Endodermal cell (in vitro differentiated cells): Measurements from ENCODE around the gene POU4F2. TPM values are rescaled to one million over a fixed set of nuclear protein-coding genes. Genes with fewer than 3 reads are reported as not detected.

Source experiments
- DNase-seq: peaks from one replicate; pipeline ENCODE4 v3.0.0-alpha.2; 2017
- H3K27ac ChIP-seq: 2 replicates; pipeline ENCODE4 v1.5.1; 2013; ENCODE audit warnings: mild to moderate bottlenecking, low read depth, low read length, moderate library complexity
- H3K27me3 ChIP-seq: 2 replicates; pipeline ENCODE4 v1.6.1; 2013; ENCODE audit warnings: mild to moderate bottlenecking, low read length, moderate library complexity; ENCODE audit not compliant: insufficient read depth, control insufficient read depth, poor library complexity, severe bottlenecking
- H3K36me3 ChIP-seq: 2 replicates; pipeline ENCODE4 v1.7.0; 2013; ENCODE audit warnings: mild to moderate bottlenecking, low read length, moderate library complexity; ENCODE audit not compliant: control insufficient read depth, insufficient read depth
- H3K4me1 ChIP-seq: one replicate; pipeline ENCODE4 v1.7.0; 2013; ENCODE audit warnings: low read length; ENCODE audit not compliant: control insufficient read depth, insufficient read depth
- H3K4me3 ChIP-seq: 2 replicates; pipeline ENCODE4 v1.5.1; 2013; ENCODE audit warnings: mild to moderate bottlenecking, low read length, moderate library complexity
- H3K9ac ChIP-seq: 2 replicates; pipeline ENCODE4 v1.6.1; 2013; ENCODE audit warnings: mild to moderate bottlenecking, low read length, moderate library complexity; ENCODE audit not compliant: poor library complexity, severe bottlenecking; ENCODE audit errors: extremely low read depth
- H3K9me3 ChIP-seq: 2 replicates; pipeline ENCODE4 v1.6.1; 2013; ENCODE audit warnings: mild to moderate bottlenecking, low read length, moderate library complexity; ENCODE audit not compliant: control insufficient read depth
- H3K27ac Mint-ChIP-seq: 2 replicates; pipeline ENCODE4 v1.8.0; 2020; ENCODE audit warnings: mixed read lengths
- H3K27me3 Mint-ChIP-seq: 2 replicates; pipeline ENCODE4 v1.8.0; 2021; ENCODE audit warnings: mild to moderate bottlenecking, mixed read lengths; ENCODE audit not compliant: insufficient read depth
- H3K36me3 Mint-ChIP-seq: 2 replicates; pipeline ENCODE4 v1.8.0; 2020; ENCODE audit warnings: low read depth, mixed read lengths
- H3K4me1 Mint-ChIP-seq: 2 replicates; pipeline ENCODE4 v1.8.0; 2020; ENCODE audit warnings: mixed read lengths
- H3K4me3 Mint-ChIP-seq: 2 replicates; pipeline ENCODE4 v1.8.0; 2020; ENCODE audit warnings: mild to moderate bottlenecking, moderate library complexity, mixed read lengths
- H3K9me3 Mint-ChIP-seq: 2 replicates; pipeline ENCODE4 v1.8.0; 2020; ENCODE audit warnings: mild to moderate bottlenecking, mixed read lengths
- CTCF ChIP-seq: fragments of 200-600 bp; sonication (generic); conservative IDR thresholded peaks from 2 replicates; pipeline ENCODE4 v1.5.0; 2021; ENCODE audit warnings: antibody characterized with exemption, mild to moderate bottlenecking
- WGBS, 2 experiments: methylation state at CpG; one replicate each; pipeline versions ENCODE4 v1.1.5 to v1.1.7; 2013; ENCODE audit warnings: missing lambda C conversion rate in 2 of 2, mixed read lengths in 1 of 2; ENCODE audit not compliant: insufficient coverage in 1 of 2, insufficient read length in 1 of 2; 5-methylcytosine and 5-hydroxymethylcytosine counted together
- total RNA-seq, 2 donors: library from RNA; stranded (reverse); fragmentation: NEBNext Ultra II Directional in 1 of 2; extraction: Animal tissue kit (Norgen Biotek cat#: 25700) in 1 of 2; gene quantifications; 2 replicates in 1 of 2; 3 replicates in 1 of 2; pipeline ENCODE4 v1.2.1, GENCODE V29; 2021

POU4F2 gene
- total RNA-seq, 2 donors from 2014 or later: not detected

GRCh38 chr4:146650034-146650433, 11.3 kb downstream of the POU4F2 start:
- Histone ChIP-seq H3K4me3 (no peak overlapping the region), H3K4me1 (peaks cover 5% of the 10 kb centered on the region), H3K9ac (no peak overlapping the region), H3K27ac (no peak overlapping the region), H3K9me3 (no peaks in the 10 kb centered on the region), H3K36me3 (no peaks in the 10 kb centered on the region), H3K27me3 (peaks cover 100% of the 10 kb centered on the region)
- no peaks in the 10 kb centered on the region for H3K36me3 Mint-ChIP-seq
- H3K4me1 Mint-ChIP-seq: peaks cover 7% of the 10 kb centered on the region
- H3K9me3 Mint-ChIP-seq: no peaks in the 10 kb centered on the region
- 12% methylated on average over 4 of the region's 4 CpGs for WGBS, 2 experiments
- H3K27ac Mint-ChIP-seq: no peak overlapping the region
- peaks cover 99% of the 10 kb centered on the region for H3K27me3 Mint-ChIP-seq
- no peak overlapping the region for H3K4me3 Mint-ChIP-seq
- TF ChIP-seq CTCF: no peak
- no peak for DNase-seq

- peak; percentile 86 for DNase-seq
- Histone ChIP-seq H3K9me3 (no peaks in the 10 kb centered on the region), H3K27me3 (peaks cover 95% of the 10 kb centered on the region), H3K4me3 (peak overlapping the region; percentile 71), H3K27ac (peak overlapping the region; percentile 62), H3K9ac (no peak overlapping the region), H3K4me1 (no peaks in the 10 kb centered on the region), H3K36me3 (no peaks in the 10 kb centered on the region)
- peaks cover 96% of the 10 kb centered on the region for H3K27me3 Mint-ChIP-seq
- H3K27ac Mint-ChIP-seq: no peak overlapping the region
- H3K9me3 Mint-ChIP-seq: no peaks in the 10 kb centered on the region
- peak overlapping the region; percentile 51 for H3K4me3 Mint-ChIP-seq
- TF ChIP-seq CTCF: peak; percentile 19
- H3K36me3 Mint-ChIP-seq: no peaks in the 10 kb centered on the region
- WGBS, 2 experiments: 0% methylated on average over 17 to 72 of the region's 72 CpGs
- peaks cover 10% of the 10 kb centered on the region for H3K4me1 Mint-ChIP-seq
Measured at GRCh38 chr4:146654687-146655520, 16.2 kb downstream of the POU4F2 start.

- H3K4me1 ChIP-seq: no peaks in the 10 kb centered on the region
- H3K4me1 Mint-ChIP-seq: peaks cover 10% of the 10 kb centered on the region
- peaks cover 95% of the 10 kb centered on the region for H3K27me3 ChIP-seq
- H3K36me3 Mint-ChIP-seq: no peaks in the 10 kb centered on the region
- no peak overlapping the region for H3K27ac Mint-ChIP-seq
- DNase-seq: no peak
- no peaks in the 10 kb centered on the region for H3K36me3 ChIP-seq
- 0 to 9% methylated on average over 3 to 9 of the region's 9 CpGs for WGBS, 2 experiments
- peak overlapping the region; percentile 71 for H3K4me3 ChIP-seq
- H3K9me3 Mint-ChIP-seq: no peaks in the 10 kb centered on the region
- H3K27ac ChIP-seq: peak overlapping the region; percentile 62
- H3K9me3 ChIP-seq: no peaks in the 10 kb centered on the region
- no peak for TF ChIP-seq CTCF
- peak overlapping the region; percentile 51 for H3K4me3 Mint-ChIP-seq
- peaks cover 96% of the 10 kb centered on the region for H3K27me3 Mint-ChIP-seq
- no peak overlapping the region for H3K9ac ChIP-seq
Measured at GRCh38 chr4:146655521-146655856, 16.8 kb downstream of the POU4F2 start.
